A549 treated with AZD2906 at 1 μM for 4 hours (cell line): ENCODE measurements around the gene OR4P4. TPM values are rescaled to one million over a fixed set of nuclear protein-coding genes. Genes with fewer than 3 reads are reported as not detected.

Source experiments
- total RNA-seq: library from RNA; stranded (reverse); fragments of 200-300 nt; extraction: Qiagen RNA extraction; gene quantifications from 5 replicates; pipeline ENCODE4 v1.2.3, GENCODE V29; 2022

The OR4P4 gene
- total RNA-seq: not detected in 5 replicates

GRCh38 chr11:55634813-55635212 lies at the start of gene OR4P4:
OR4P4 (plus strand) TSS chr11:55635113.

GRCh38 chr11:55607545-55607944 lies 27.4 kb upstream of the OR4P4 start, which contains the start of gene OR4C11:
OR4C11 (minus strand) TSS chr11:55607645; CDS start chr11:55604373, 3,272 bp downstream.

GRCh38 chr11:55648027-55648426 lies 13.1 kb downstream of the OR4P4 start, which contains the start of gene OR4S2:
OR4S2 (plus strand) TSS chr11:55648327; CDS start chr11:55650904, 2,577 bp downstream.

GRCh38 chr11:55661901-55662300 lies 27.0 kb downstream of the OR4P4 start, which contains the start of gene OR4C6:
OR4C6 (plus strand) TSS chr11:55662201; CDS start chr11:55665167, 2,966 bp downstream.

Other genes starting within 250 kb of the OR4P4 start
- not detected in 5 replicates for gene OR4C15, start 80.6 kb upstream of the OR4P4 start, total RNA-seq
- gene OR4C16, start 63.0 kb upstream of the OR4P4 start, total RNA-seq: not detected in 5 replicates
- not detected in 5 replicates for gene OR4C11, start 27.5 kb upstream of the OR4P4 start, total RNA-seq
- not detected in 5 replicates for gene OR4S2, start 13.2 kb downstream of the OR4P4 start, total RNA-seq
- gene OR4C6, start 27.1 kb downstream of the OR4P4 start, total RNA-seq: not detected in 5 replicates
- gene OR5D13, start 138.3 kb downstream of the OR4P4 start, total RNA-seq: not detected in 5 replicates
- gene OR5D14, start 160.4 kb downstream of the OR4P4 start, total RNA-seq: not detected in 5 replicates
- not detected in 5 replicates for gene OR5L1, start 176.3 kb downstream of the OR4P4 start, total RNA-seq
- not detected in 5 replicates for gene OR5D18, start 184.5 kb downstream of the OR4P4 start, total RNA-seq
- gene OR5L2, start 192.1 kb downstream of the OR4P4 start, total RNA-seq: not detected in 5 replicates
- not detected in 5 replicates for gene OR5D16, start 203.6 kb downstream of the OR4P4 start, total RNA-seq
- gene TRIM51, start 248.2 kb downstream of the OR4P4 start, total RNA-seq: not detected in 5 replicates